ENCODE results near the gene RNFT2. TPM values are rescaled to one million over a fixed set of nuclear protein-coding genes. Genes with fewer than 3 reads are reported as not detected.

RNFT2 gene
- polyA plus RNA-seq, 4 donors, result 0.45 to 2.4 (median 1.0) TPM

- Histone ChIP-seq H3K4me3 (ENCODE audit: low read depth in 1 of 3, low read length in 3 of 3) (no peak overlapping the region), H3K9me3 (ENCODE audit: control insufficient read depth in 2 of 2, insufficient read depth in 1 of 2, low read depth in 1 of 2, low read length in 1 of 2) (peaks cover 0 to 7% of the 10 kb centered on the region in 2 donors), H3K27me3 (ENCODE audit: control insufficient read depth in 3 of 3, insufficient read depth in 3 of 3, low read length in 3 of 3) (peaks cover 0 to 3% (median 0%) of the 10 kb centered on the region in 3 donors), H3K36me3 (ENCODE audit: control insufficient read depth in 3 of 3, insufficient read depth in 2 of 3, low read depth in 1 of 3, low read length in 3 of 3) (no peaks in the 10 kb centered on the region), H3K27ac (ENCODE audit: low read depth in 1 of 3, low read length in 2 of 3) (no peak overlapping the region), H3K4me1 (ENCODE audit: control insufficient read depth in 3 of 3, insufficient read depth in 2 of 3, low read depth in 1 of 3, low read length in 2 of 3) (no peaks in the 10 kb centered on the region)
- FAIRE-seq (no peak), DNase-seq (no peak)
- 93 to 95% (median 93%) methylated on average over 2 of the region's 2 CpGs for WGBS, 3 donors
Measured at GRCh38 chr12:116890330-116890729, 152.2 kb downstream of the RNFT2 start.

GRCh38 chr12:116891019-116891418 is 152.9 kb downstream of the RNFT2 start:
- H3K27me3 ChIP-seq (ENCODE audit: control insufficient read depth in 3 of 3, insufficient read depth in 3 of 3, low read length in 3 of 3), result peaks cover 0 to 3% (median 0%) of the 10 kb centered on the region in 3 donors
- H3K36me3 ChIP-seq (ENCODE audit: control insufficient read depth in 3 of 3, insufficient read depth in 2 of 3, low read depth in 1 of 3, low read length in 3 of 3), result no peaks in the 10 kb centered on the region
- no peak overlapping the region for H3K4me3 ChIP-seq (ENCODE audit: low read depth in 1 of 3, low read length in 3 of 3)
- no peak for DNase-seq
- H3K27ac ChIP-seq (ENCODE audit: low read depth in 1 of 3, low read length in 2 of 3), result no peak overlapping the region
- no peak for FAIRE-seq
- H3K4me1 ChIP-seq (ENCODE audit: control insufficient read depth in 3 of 3, insufficient read depth in 2 of 3, low read depth in 1 of 3, low read length in 2 of 3), result no peaks in the 10 kb centered on the region
- H3K9me3 ChIP-seq (ENCODE audit: control insufficient read depth in 2 of 2, insufficient read depth in 1 of 2, low read depth in 1 of 2, low read length in 1 of 2), result peaks cover 0 to 7% of the 10 kb centered on the region in 2 donors
- 79 to 86% (median 84%) methylated on average over 3 of the region's 3 CpGs for WGBS, 3 donors

GRCh38 chr12:116892349-116893140 is 154.4 kb downstream of the RNFT2 start:
- DNase-seq (no peak), FAIRE-seq (no peak)
- Histone ChIP-seq H3K27ac (ENCODE audit: low read depth in 1 of 3, low read length in 2 of 3) (no peak overlapping the region), H3K4me3 (ENCODE audit: low read depth in 1 of 3, low read length in 3 of 3) (no peak overlapping the region), H3K36me3 (ENCODE audit: control insufficient read depth in 3 of 3, insufficient read depth in 2 of 3, low read depth in 1 of 3, low read length in 3 of 3) (no peaks in the 10 kb centered on the region), H3K4me1 (ENCODE audit: control insufficient read depth in 3 of 3, insufficient read depth in 2 of 3, low read depth in 1 of 3, low read length in 2 of 3) (no peaks in the 10 kb centered on the region), H3K27me3 (ENCODE audit: control insufficient read depth in 3 of 3, insufficient read depth in 3 of 3, low read length in 3 of 3) (peaks cover 0 to 3% (median 0%) of the 10 kb centered on the region in 3 donors), H3K9me3 (ENCODE audit: control insufficient read depth in 2 of 2, insufficient read depth in 1 of 2, low read depth in 1 of 2, low read length in 1 of 2) (peaks cover 0 to 11% of the 10 kb centered on the region in 2 donors)
- 79 to 83% (median 81%) methylated on average over 12 of the region's 12 CpGs for WGBS, 3 donors

- 74 to 78% (median 78%) methylated on average over 3 of the region's 3 CpGs for WGBS, 3 donors
- Histone ChIP-seq H3K4me1 (ENCODE audit: control insufficient read depth in 3 of 3, insufficient read depth in 2 of 3, low read depth in 1 of 3, low read length in 2 of 3) (no peaks in the 10 kb centered on the region), H3K9me3 (ENCODE audit: control insufficient read depth in 2 of 2, insufficient read depth in 1 of 2, low read depth in 1 of 2, low read length in 1 of 2) (peaks cover 0 to 11% of the 10 kb centered on the region in 2 donors), H3K4me3 (ENCODE audit: low read depth in 1 of 3, low read length in 3 of 3) (no peak overlapping the region), H3K36me3 (ENCODE audit: control insufficient read depth in 3 of 3, insufficient read depth in 2 of 3, low read depth in 1 of 3, low read length in 3 of 3) (no peaks in the 10 kb centered on the region), H3K27ac (ENCODE audit: low read depth in 1 of 3, low read length in 2 of 3) (no peak overlapping the region), H3K27me3 (ENCODE audit: control insufficient read depth in 3 of 3, insufficient read depth in 3 of 3, low read length in 3 of 3) (peaks cover 0 to 5% (median 0%) of the 10 kb centered on the region in 3 donors)
- DNase-seq, result no peak
- FAIRE-seq, result no peak
Measured at GRCh38 chr12:116894913-116895312, 156.8 kb downstream of the RNFT2 start.

- H3K27ac ChIP-seq (ENCODE audit: low read depth in 1 of 3, low read length in 2 of 3), result no peak overlapping the region
- WGBS, 3 donors, result 60 to 68% (median 64%) methylated on average over 7 of the region's 7 CpGs
- H3K36me3 ChIP-seq (ENCODE audit: control insufficient read depth in 3 of 3, insufficient read depth in 2 of 3, low read depth in 1 of 3, low read length in 3 of 3), result no peaks in the 10 kb centered on the region
- H3K4me1 ChIP-seq (ENCODE audit: control insufficient read depth in 3 of 3, insufficient read depth in 2 of 3, low read depth in 1 of 3, low read length in 2 of 3), result no peaks in the 10 kb centered on the region
- DNase-seq (no peak), FAIRE-seq (no peak)
- no peak overlapping the region for H3K4me3 ChIP-seq (ENCODE audit: low read depth in 1 of 3, low read length in 3 of 3)
- peaks cover 0 to 8% of the 10 kb centered on the region in 2 donors for H3K9me3 ChIP-seq (ENCODE audit: control insufficient read depth in 2 of 2, insufficient read depth in 1 of 2, low read depth in 1 of 2, low read length in 1 of 2)
- peaks cover 0 to 5% (median 0%) of the 10 kb centered on the region in 3 donors for H3K27me3 ChIP-seq (ENCODE audit: control insufficient read depth in 3 of 3, insufficient read depth in 3 of 3, low read length in 3 of 3)
Measured at GRCh38 chr12:116896411-116896924, 158.4 kb downstream of the RNFT2 start.

- H3K4me1 ChIP-seq (ENCODE audit: control insufficient read depth in 3 of 3, insufficient read depth in 2 of 3, low read depth in 1 of 3, low read length in 2 of 3), result no peaks in the 10 kb centered on the region
- no peak overlapping the region for H3K27ac ChIP-seq (ENCODE audit: low read depth in 1 of 3, low read length in 2 of 3)
- whole genome bisulfite sequencing, 3 donors, result 67 to 81% (median 70%) methylated on average over 4 of the region's 4 CpGs
- H3K27me3 ChIP-seq (ENCODE audit: control insufficient read depth in 3 of 3, insufficient read depth in 3 of 3, low read length in 3 of 3), result peaks cover 0 to 2% (median 0%) of the 10 kb centered on the region in 3 donors
- DNase-seq, result no peak
- FAIRE-seq, result no peak
- peaks cover 0 to 4% of the 10 kb centered on the region in 2 donors for H3K9me3 ChIP-seq (ENCODE audit: control insufficient read depth in 2 of 2, insufficient read depth in 1 of 2, low read depth in 1 of 2, low read length in 1 of 2)
- H3K4me3 ChIP-seq (ENCODE audit: low read depth in 1 of 3, low read length in 3 of 3), result no peak overlapping the region
- H3K36me3 ChIP-seq (ENCODE audit: control insufficient read depth in 3 of 3, insufficient read depth in 2 of 3, low read depth in 1 of 3, low read length in 3 of 3), result no peaks in the 10 kb centered on the region
Measured at GRCh38 chr12:116897476-116897875, 159.4 kb downstream of the RNFT2 start.

- H3K4me1 ChIP-seq (ENCODE audit: control insufficient read depth in 3 of 3, insufficient read depth in 2 of 3, low read depth in 1 of 3, low read length in 2 of 3), result no peaks in the 10 kb centered on the region
- DNase-seq, result no peak
- H3K27ac ChIP-seq (ENCODE audit: low read depth in 1 of 3, low read length in 2 of 3), result no peak overlapping the region
- no peak overlapping the region for H3K4me3 ChIP-seq (ENCODE audit: low read depth in 1 of 3, low read length in 3 of 3)
- H3K9me3 ChIP-seq (ENCODE audit: control insufficient read depth in 2 of 2, insufficient read depth in 1 of 2, low read depth in 1 of 2, low read length in 1 of 2), result peaks cover 0 to 4% of the 10 kb centered on the region in 2 donors
- peaks cover 0 to 2% (median 0%) of the 10 kb centered on the region in 3 donors for H3K27me3 ChIP-seq (ENCODE audit: control insufficient read depth in 3 of 3, insufficient read depth in 3 of 3, low read length in 3 of 3)
- 52 to 60% (median 55%) methylated on average over 3 of the region's 3 CpGs for WGBS, 3 donors
- H3K36me3 ChIP-seq (ENCODE audit: control insufficient read depth in 3 of 3, insufficient read depth in 2 of 3, low read depth in 1 of 3, low read length in 3 of 3), result no peaks in the 10 kb centered on the region
- no peak for FAIRE-seq
Measured at GRCh38 chr12:116898669-116899068, 160.6 kb downstream of the RNFT2 start.

- no peak for FAIRE-seq
- no peak overlapping the region for H3K27ac ChIP-seq (ENCODE audit: low read depth in 1 of 3, low read length in 2 of 3)
- no peaks in the 10 kb centered on the region for H3K36me3 ChIP-seq (ENCODE audit: control insufficient read depth in 3 of 3, insufficient read depth in 2 of 3, low read depth in 1 of 3, low read length in 3 of 3)
- no peak overlapping the region for H3K4me3 ChIP-seq (ENCODE audit: low read depth in 1 of 3, low read length in 3 of 3)
- no peaks in the 10 kb centered on the region for H3K4me1 ChIP-seq (ENCODE audit: control insufficient read depth in 3 of 3, insufficient read depth in 2 of 3, low read depth in 1 of 3, low read length in 2 of 3)
- 69 to 87% (median 81%) methylated on average over 2 of the region's 2 CpGs for WGBS, 3 donors
- peaks cover 0 to 5% (median 2%) of the 10 kb centered on the region in 3 donors for H3K27me3 ChIP-seq (ENCODE audit: control insufficient read depth in 3 of 3, insufficient read depth in 3 of 3, low read length in 3 of 3)
- DNase-seq, result no peak
- H3K9me3 ChIP-seq (ENCODE audit: control insufficient read depth in 2 of 2, insufficient read depth in 1 of 2, low read depth in 1 of 2, low read length in 1 of 2), result peaks cover 0 to 4% of the 10 kb centered on the region in 2 donors
Measured at GRCh38 chr12:116901612-116902011, 163.5 kb downstream of the RNFT2 start.
